K562 (cell line): Measurements from ENCODE around the gene BCAS4. TPM values are rescaled to one million over a fixed set of nuclear protein-coding genes. Genes with fewer than 3 reads are reported as not detected.
A peak's percentile ranks its signal among the peaks of the same experiment; 100 is the strongest.

Experiments used
- GTF2F1 ChIP-seq: IDR thresholded peaks from 2 replicates; pipeline ENCODE4 v1.6.1; 2011; ENCODE audit warnings: low read depth, low read length, improper control_type of control experiment
- HIVEP1 ChIP-seq: fragments of 250-450 bp; sonication (Bioruptor Pico); IDR thresholded peaks from 2 replicates; pipeline ENCODE4 v1.4.0; 2020; ENCODE audit warnings: mild to moderate bottlenecking
- JUNB ChIP-seq: fragments of 450-650 bp; formaldehyde crosslinking; conservative IDR thresholded peaks from 2 replicates; pipeline ENCODE4 v1.4.0; 2020; ENCODE audit warnings: mild to moderate bottlenecking
- LARP7 ChIP-seq: fragments of 450-650 bp; IDR thresholded peaks from 2 replicates; pipeline ENCODE4 v1.6.1; 2016
- MECOM ChIP-seq: fragments of 250-450 bp; sonication (Bioruptor Pico); IDR thresholded peaks from 2 replicates; pipeline ENCODE4 v1.8.0; 2022; ENCODE audit warnings: inconsistent platforms
- PHF21A ChIP-seq: fragments of 450-650 bp; IDR thresholded peaks from 2 replicates; pipeline ENCODE4 v1.6.1; 2017; ENCODE audit warnings: low read depth, borderline replicate concordance
- TEAD4 ChIP-seq, 2 experiments: sonication (generic) in 1 of 2; formaldehyde crosslinking in 1 of 2; IDR thresholded peaks; 2 replicates each; pipeline versions ENCODE4 v1.6.1 to v1.8.0; 2012 to 2022; ENCODE audit warnings: borderline replicate concordance in 1 of 2, inconsistent platforms in 1 of 2, low read length in 1 of 2, mild to moderate bottlenecking in 1 of 2, missing genetic modification reagents in 1 of 2
- TGIF2 ChIP-seq: sonication (generic); formaldehyde crosslinking; IDR thresholded peaks from 2 replicates; pipeline ENCODE4 v1.8.1; 2022; ENCODE audit warnings: mild to moderate bottlenecking, missing genetic modification reagents, moderate library complexity
- ZNF354B ChIP-seq: fragments of 250-450 bp; sonication (Bioruptor Pico); IDR thresholded peaks from 2 replicates; pipeline ENCODE4 v1.4.0; 2020
- ZSCAN32 ChIP-seq: fragments of 450-650 bp; formaldehyde crosslinking; IDR thresholded peaks from 2 replicates; pipeline ENCODE4 v1.4.0; 2020; ENCODE audit warnings: mild to moderate bottlenecking, moderate library complexity
- polyA plus RNA-seq, 8 experiments: library from polyadenylated mRNA; depleted of rRNA in 4 of 8; stranded (reverse) in 5 of 8; unstranded in 3 of 8; fragments of >200 nt; fragmentation: Nextera tagmentation in 2 of 8; fragmentation: Illumina TruSeq in 1 of 8; extraction: Ambion mirVana in 2 of 8; extraction: Trizol in 1 of 8; gene quantifications; 2 replicates each; pipeline versions ENCODE4 v1.2.1 to v1.2.3, GENCODE V29; 2011 to 2014; ENCODE audit warnings: inconsistent platforms in 1 of 8, missing spikeins in 1 of 8
- total RNA-seq, 7 experiments: library from RNA; depleted of rRNA in 6 of 7; stranded (reverse); fragments of >200 nt in 6 of 7; fragmentation: Illumina TruSeq in 2 of 7; extraction: Trizol in 2 of 7; gene quantifications; 2 replicates each; pipeline versions ENCODE4 v1.2.1 to v1.2.3, GENCODE V29; 2011 to 2021; ENCODE audit warnings: low replicate concordance in 1 of 7
- TF ChIP-seq, protein P1 (sequence below): fragments of 250-450 bp; sonication (Bioruptor Pico); IDR thresholded peaks from 2 replicates; pipeline ENCODE4 v1.8.0; 2022; ENCODE audit warnings: moderate library complexity, mild to moderate bottlenecking, inconsistent platforms
- TF ChIP-seq, protein P2 (sequence below): IDR thresholded peaks from 3 replicates; pipeline ENCODE4 v1.6.1; 2011; ENCODE audit warnings: borderline replicate concordance, mild to moderate bottlenecking; ENCODE audit not compliant: insufficient read length, insufficient read depth
- TF ChIP-seq, protein P3 (sequence below): fragments of 450-650 bp; IDR thresholded peaks from 2 replicates; pipeline ENCODE4 v1.6.1; 2016; ENCODE audit warnings: mild to moderate bottlenecking, moderate library complexity

The BCAS4 gene
- total and polyA plus RNA-seq, 9 of the 15 experiments (the other 6 are each of a cell fraction or from before 2014, with no cell fraction given), result 0.15 to 2.3 (median 0.47) TPM

DNA sequence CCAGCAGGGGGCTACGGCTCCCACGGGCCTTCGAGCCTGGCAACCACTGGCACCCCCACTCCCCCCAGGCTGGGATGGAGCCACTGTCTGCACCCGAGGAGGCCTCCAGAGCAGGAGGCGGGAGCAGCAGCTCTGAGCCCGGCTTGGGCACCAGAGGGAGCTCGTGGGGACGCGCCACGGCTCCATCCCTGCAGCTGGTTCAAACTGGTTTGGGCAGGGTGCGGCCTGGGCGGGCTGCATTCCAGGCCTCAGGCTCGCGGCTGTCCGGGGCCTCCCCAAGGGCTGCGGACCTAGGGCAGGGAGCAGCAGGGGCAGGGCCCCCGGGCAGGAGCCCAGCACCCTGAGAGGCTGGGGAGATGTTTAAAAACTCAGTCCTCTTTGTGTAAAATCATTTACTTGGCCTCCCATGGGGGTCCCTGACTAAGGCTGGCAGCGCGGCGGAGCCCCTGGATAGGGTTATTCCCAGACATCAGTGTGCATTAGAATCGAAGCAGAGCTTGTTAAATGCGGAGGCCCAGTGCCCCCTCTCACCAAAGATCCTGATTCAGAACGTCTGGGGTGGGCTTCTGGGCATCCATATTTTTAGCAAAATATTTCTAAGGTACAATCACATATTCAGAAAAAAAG is 4.1 kb upstream of the BCAS4 start (continued):
- TF ChIP-seq GTF2F1 (peak; percentile 49; the same call in 1 of the 2 replicates), JUNB (CRISPR knock-in tag) (no peak), ZNF354B (CRISPR knock-in tag) (no peak), TEAD4 (IDR thresholded peaks at IDR 0.05; ENCODE audit: low read length) (peak; percentile 92), TEAD4 (CRISPR knock-in tag; IDR thresholded peaks at IDR 0.05; ENCODE audit: borderline replicate concordance) (peak; percentile 99), LARP7 (no peak), ZSCAN32 (no peak), HIVEP1 (0 out of 2 replicates have a peak, but pooled peaks have one; percentile 30), MECOM (CRISPR knock-in tag) (peak; percentile 78), PHF21A (peak; percentile 11; the same call in 1 of the 2 replicates), TGIF2 (no peak)
- TF ChIP-seq, protein P1, sequence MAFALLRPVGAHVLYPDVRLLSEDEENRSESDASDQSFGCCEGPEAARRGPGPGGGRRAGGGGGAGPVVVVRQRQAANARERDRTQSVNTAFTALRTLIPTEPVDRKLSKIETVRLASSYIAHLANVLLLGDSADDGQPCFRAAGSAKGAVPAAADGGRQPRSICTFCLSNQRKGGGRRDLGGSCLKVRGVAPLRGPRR (CRISPR knock-in tag), result no peak
- TF ChIP-seq, protein P2, sequence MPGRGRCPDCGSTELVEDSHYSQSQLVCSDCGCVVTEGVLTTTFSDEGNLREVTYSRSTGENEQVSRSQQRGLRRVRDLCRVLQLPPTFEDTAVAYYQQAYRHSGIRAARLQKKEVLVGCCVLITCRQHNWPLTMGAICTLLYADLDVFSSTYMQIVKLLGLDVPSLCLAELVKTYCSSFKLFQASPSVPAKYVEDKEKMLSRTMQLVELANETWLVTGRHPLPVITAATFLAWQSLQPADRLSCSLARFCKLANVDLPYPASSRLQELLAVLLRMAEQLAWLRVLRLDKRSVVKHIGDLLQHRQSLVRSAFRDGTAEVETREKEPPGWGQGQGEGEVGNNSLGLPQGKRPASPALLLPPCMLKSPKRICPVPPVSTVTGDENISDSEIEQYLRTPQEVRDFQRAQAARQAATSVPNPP, result no peak
- TF ChIP-seq, protein P3, sequence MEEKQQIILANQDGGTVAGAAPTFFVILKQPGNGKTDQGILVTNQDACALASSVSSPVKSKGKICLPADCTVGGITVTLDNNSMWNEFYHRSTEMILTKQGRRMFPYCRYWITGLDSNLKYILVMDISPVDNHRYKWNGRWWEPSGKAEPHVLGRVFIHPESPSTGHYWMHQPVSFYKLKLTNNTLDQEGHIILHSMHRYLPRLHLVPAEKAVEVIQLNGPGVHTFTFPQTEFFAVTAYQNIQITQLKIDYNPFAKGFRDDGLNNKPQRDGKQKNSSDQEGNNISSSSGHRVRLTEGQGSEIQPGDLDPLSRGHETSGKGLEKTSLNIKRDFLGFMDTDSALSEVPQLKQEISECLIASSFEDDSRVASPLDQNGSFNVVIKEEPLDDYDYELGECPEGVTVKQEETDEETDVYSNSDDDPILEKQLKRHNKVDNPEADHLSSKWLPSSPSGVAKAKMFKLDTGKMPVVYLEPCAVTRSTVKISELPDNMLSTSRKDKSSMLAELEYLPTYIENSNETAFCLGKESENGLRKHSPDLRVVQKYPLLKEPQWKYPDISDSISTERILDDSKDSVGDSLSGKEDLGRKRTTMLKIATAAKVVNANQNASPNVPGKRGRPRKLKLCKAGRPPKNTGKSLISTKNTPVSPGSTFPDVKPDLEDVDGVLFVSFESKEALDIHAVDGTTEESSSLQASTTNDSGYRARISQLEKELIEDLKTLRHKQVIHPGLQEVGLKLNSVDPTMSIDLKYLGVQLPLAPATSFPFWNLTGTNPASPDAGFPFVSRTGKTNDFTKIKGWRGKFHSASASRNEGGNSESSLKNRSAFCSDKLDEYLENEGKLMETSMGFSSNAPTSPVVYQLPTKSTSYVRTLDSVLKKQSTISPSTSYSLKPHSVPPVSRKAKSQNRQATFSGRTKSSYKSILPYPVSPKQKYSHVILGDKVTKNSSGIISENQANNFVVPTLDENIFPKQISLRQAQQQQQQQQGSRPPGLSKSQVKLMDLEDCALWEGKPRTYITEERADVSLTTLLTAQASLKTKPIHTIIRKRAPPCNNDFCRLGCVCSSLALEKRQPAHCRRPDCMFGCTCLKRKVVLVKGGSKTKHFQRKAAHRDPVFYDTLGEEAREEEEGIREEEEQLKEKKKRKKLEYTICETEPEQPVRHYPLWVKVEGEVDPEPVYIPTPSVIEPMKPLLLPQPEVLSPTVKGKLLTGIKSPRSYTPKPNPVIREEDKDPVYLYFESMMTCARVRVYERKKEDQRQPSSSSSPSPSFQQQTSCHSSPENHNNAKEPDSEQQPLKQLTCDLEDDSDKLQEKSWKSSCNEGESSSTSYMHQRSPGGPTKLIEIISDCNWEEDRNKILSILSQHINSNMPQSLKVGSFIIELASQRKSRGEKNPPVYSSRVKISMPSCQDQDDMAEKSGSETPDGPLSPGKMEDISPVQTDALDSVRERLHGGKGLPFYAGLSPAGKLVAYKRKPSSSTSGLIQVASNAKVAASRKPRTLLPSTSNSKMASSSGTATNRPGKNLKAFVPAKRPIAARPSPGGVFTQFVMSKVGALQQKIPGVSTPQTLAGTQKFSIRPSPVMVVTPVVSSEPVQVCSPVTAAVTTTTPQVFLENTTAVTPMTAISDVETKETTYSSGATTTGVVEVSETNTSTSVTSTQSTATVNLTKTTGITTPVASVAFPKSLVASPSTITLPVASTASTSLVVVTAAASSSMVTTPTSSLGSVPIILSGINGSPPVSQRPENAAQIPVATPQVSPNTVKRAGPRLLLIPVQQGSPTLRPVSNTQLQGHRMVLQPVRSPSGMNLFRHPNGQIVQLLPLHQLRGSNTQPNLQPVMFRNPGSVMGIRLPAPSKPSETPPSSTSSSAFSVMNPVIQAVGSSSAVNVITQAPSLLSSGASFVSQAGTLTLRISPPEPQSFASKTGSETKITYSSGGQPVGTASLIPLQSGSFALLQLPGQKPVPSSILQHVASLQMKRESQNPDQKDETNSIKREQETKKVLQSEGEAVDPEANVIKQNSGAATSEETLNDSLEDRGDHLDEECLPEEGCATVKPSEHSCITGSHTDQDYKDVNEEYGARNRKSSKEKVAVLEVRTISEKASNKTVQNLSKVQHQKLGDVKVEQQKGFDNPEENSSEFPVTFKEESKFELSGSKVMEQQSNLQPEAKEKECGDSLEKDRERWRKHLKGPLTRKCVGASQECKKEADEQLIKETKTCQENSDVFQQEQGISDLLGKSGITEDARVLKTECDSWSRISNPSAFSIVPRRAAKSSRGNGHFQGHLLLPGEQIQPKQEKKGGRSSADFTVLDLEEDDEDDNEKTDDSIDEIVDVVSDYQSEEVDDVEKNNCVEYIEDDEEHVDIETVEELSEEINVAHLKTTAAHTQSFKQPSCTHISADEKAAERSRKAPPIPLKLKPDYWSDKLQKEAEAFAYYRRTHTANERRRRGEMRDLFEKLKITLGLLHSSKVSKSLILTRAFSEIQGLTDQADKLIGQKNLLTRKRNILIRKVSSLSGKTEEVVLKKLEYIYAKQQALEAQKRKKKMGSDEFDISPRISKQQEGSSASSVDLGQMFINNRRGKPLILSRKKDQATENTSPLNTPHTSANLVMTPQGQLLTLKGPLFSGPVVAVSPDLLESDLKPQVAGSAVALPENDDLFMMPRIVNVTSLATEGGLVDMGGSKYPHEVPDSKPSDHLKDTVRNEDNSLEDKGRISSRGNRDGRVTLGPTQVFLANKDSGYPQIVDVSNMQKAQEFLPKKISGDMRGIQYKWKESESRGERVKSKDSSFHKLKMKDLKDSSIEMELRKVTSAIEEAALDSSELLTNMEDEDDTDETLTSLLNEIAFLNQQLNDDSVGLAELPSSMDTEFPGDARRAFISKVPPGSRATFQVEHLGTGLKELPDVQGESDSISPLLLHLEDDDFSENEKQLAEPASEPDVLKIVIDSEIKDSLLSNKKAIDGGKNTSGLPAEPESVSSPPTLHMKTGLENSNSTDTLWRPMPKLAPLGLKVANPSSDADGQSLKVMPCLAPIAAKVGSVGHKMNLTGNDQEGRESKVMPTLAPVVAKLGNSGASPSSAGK, result peak; percentile 86
